Measurements from ENCODE around the gene MAPK11. TPM values are rescaled to one million over a fixed set of nuclear protein-coding genes. Genes with fewer than 3 reads are reported as not detected.
A peak's percentile ranks its signal among the peaks of the same experiment; 100 is the strongest.

MAPK11 gene
- polyA plus RNA-seq, 3 donors = 0.81 TPM; not detected in 2

- H3K27me3 Mint-ChIP-seq (ENCODE audit: low read depth in 3 of 3) = no peaks in the 10 kb centered on the region
- DNase-seq = peak; percentile 89 to 93 (median 93)
- Histone ChIP-seq H3K9me3 (replicated peaks in 1 of 2; ENCODE audit: control insufficient read depth in 1 of 2, insufficient read depth in 1 of 2, low read length in 2 of 2) (no peaks in the 10 kb centered on the region), H3K9ac (ENCODE audit: insufficient read depth, low read length, poor library complexity, severe bottlenecking) (peak within 1 kb of the TSS; percentile 90), H3K27ac (ENCODE audit: low read depth in 1 of 2, low read length in 2 of 2) (peak within 1 kb of the TSS; percentile 87 to 96), H4K20me1 (ENCODE audit: insufficient read depth, low read length) (peaks cover 17% of the 10 kb centered on the region), H3K79me2 (ENCODE audit: insufficient read depth, low read length) (peaks cover 72% of the 10 kb centered on the region), H3K4me3 (replicated peaks in 1 of 3; ENCODE audit: low read depth in 2 of 3, low read length in 3 of 3) (peak within 1 kb of the TSS; percentile 77 to 99 (median 98)), H3K27me3 (ENCODE audit: control insufficient read depth in 2 of 2, insufficient read depth in 2 of 2, low read length in 2 of 2) (no peaks in the 10 kb centered on the region), H2AFZ (ENCODE audit: insufficient read depth, low read depth, low read length, poor library complexity, severe bottlenecking) (peak within 1 kb of the TSS; percentile 97), H3K4me1 (ENCODE audit: control insufficient read depth in 1 of 2, insufficient read depth in 2 of 2, low read length in 2 of 2) (peaks cover 53 to 60% of the 10 kb centered on the region in 2 donors), H3K4me2 (replicated peaks; ENCODE audit: extremely low read depth, low read length, poor library complexity, severe bottlenecking) (peak within 1 kb of the TSS; percentile 95), H3K36me3 (replicated peaks in 1 of 2; ENCODE audit: control insufficient read depth in 1 of 2, insufficient read depth in 2 of 2, low read length in 2 of 2) (peaks cover 20 to 42% of the 10 kb centered on the region in 2 donors)
- under 1% methylated on average over 66 of the region's 76 CpGs for WGBS (ENCODE audit: insufficient coverage)
- peaks cover 45% of the 10 kb centered on the region for H3K4me1 Mint-ChIP-seq
- peak within 1 kb of the TSS; percentile 97 to 100 (median 99) for H3K27ac Mint-ChIP-seq
- peaks cover 14 to 28% of the 10 kb centered on the region in 2 donors for H3K36me3 Mint-ChIP-seq
- intact Hi-C loops (cut with micrococcal nuclease) = loop anchor here in 1 of 2 donors (2.0 kb wide), 1 partner anchor 98 kb away; the partner anchor contains the start of gene PPP6R2
- peak within 1 kb of the TSS; percentile 96 to 98 for H3K4me3 Mint-ChIP-seq
- no peak for TF ChIP-seq CTCF (IDR thresholded peaks at IDR 0.05)
- H3K9me3 Mint-ChIP-seq = no peaks in the 10 kb centered on the region
Measured at GRCh38 chr22:50244420-50245213, 25.6 kb downstream of the MAPK11 start, which contains the start of gene TUBGCP6. Gene TUBGCP6 (minus strand): TSS chr22:50245023. CDS start chr22:50244459, 564 bp downstream.

GRCh38 chr22:50243685-50244419 lies 26.3 kb downstream of the MAPK11 start:
- Histone ChIP-seq H3K27me3 (ENCODE audit: control insufficient read depth in 2 of 2, insufficient read depth in 2 of 2, low read length in 2 of 2) (no peaks in the 10 kb centered on the region), H3K4me3 (replicated peaks in 1 of 3; ENCODE audit: low read depth in 2 of 3, low read length in 3 of 3) (peak overlapping the region; percentile 77 to 99 (median 98)), H3K9ac (ENCODE audit: insufficient read depth, low read length, poor library complexity, severe bottlenecking) (peak overlapping the region; percentile 90), H3K4me1 (ENCODE audit: control insufficient read depth in 1 of 2, insufficient read depth in 2 of 2, low read length in 2 of 2) (peaks cover 50 to 57% of the 10 kb centered on the region in 2 donors), H3K27ac (ENCODE audit: low read depth in 1 of 2, low read length in 2 of 2) (peak overlapping the region; percentile 87 to 96), H3K36me3 (replicated peaks in 1 of 2; ENCODE audit: control insufficient read depth in 1 of 2, insufficient read depth in 2 of 2, low read length in 2 of 2) (peaks cover 23 to 46% of the 10 kb centered on the region in 2 donors), H3K9me3 (replicated peaks in 1 of 2; ENCODE audit: control insufficient read depth in 1 of 2, insufficient read depth in 1 of 2, low read length in 2 of 2) (no peaks in the 10 kb centered on the region), H3K4me2 (replicated peaks; ENCODE audit: extremely low read depth, low read length, poor library complexity, severe bottlenecking) (peak overlapping the region; percentile 95), H2AFZ (ENCODE audit: insufficient read depth, low read depth, low read length, poor library complexity, severe bottlenecking) (peak overlapping the region; percentile 97), H3K79me2 (ENCODE audit: insufficient read depth, low read length) (peaks cover 75% of the 10 kb centered on the region), H4K20me1 (ENCODE audit: insufficient read depth, low read length) (peaks cover 18% of the 10 kb centered on the region)
- peak overlapping the region; percentile 97 to 100 (median 99) for H3K27ac Mint-ChIP-seq
- 29% methylated on average over 22 of the region's 27 CpGs for WGBS (ENCODE audit: insufficient coverage)
- H3K27me3 Mint-ChIP-seq (ENCODE audit: low read depth in 3 of 3) = no peaks in the 10 kb centered on the region
- no peak for TF ChIP-seq CTCF (IDR thresholded peaks at IDR 0.05)
- H3K4me3 Mint-ChIP-seq = peak overlapping the region; percentile 96 to 98
- peaks cover 45% of the 10 kb centered on the region for H3K4me1 Mint-ChIP-seq
- intact Hi-C loops (cut with micrococcal nuclease) = loop anchor here in 1 of 2 donors (2.0 kb wide), 1 partner anchor 99 kb away; the partner anchor contains the start of gene PPP6R2
- H3K9me3 Mint-ChIP-seq = peaks cover 0 to 2% (median 0%) of the 10 kb centered on the region in 7 donors
- DNase-seq = no peak
- peaks cover 18 to 35% of the 10 kb centered on the region in 2 donors for H3K36me3 Mint-ChIP-seq

Measured in CD14-positive monocyte (primary cell).